ENCODE data around the gene HOOK2. TPM values are rescaled to one million over a fixed set of nuclear protein-coding genes. Genes with fewer than 3 reads are reported as not detected.
A peak's percentile ranks its signal among the peaks of the same experiment; 100 is the strongest.

Gene HOOK2
- total and polyA plus RNA-seq, 2 of the 13 experiments (the other 11 are each of a cell fraction or from before 2014, with no cell fraction given), result 9.2 to 12.9 TPM

DNA sequence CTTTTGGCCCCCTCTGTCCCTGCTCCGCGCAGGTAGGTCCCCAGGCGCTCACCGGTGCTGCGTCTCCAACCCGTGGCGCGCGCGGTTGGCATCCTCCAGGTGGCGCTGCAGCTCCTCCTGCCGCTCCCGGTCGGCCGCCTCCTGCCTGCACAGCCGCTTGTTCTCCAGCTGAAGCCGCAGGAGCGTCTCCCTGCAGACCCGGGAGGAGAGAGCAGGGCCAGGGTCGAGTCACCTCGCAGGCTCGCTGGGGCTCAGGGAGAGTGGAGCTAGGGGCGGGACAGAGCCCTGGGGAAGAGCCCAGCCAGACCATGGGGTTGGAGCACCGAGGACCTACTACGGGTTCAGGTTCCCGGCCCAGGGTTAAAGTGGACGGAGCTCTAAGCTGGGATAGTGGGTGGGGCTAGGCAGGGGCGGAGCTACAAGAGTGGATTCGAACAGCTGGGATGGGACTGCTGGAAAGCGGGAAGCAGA lies 9.3 kb downstream of the HOOK2 start (continued):
- peak; percentile 79; the same call in 1 of the 2 replicates for TF ChIP-seq ZNF691 (CRISPR knock-in tag; IDR thresholded peaks at IDR 0.05; ENCODE audit: borderline replicate concordance, low read depth)
- peak; percentile 77 for TF ChIP-seq SPEN (CRISPR knock-in tag; IDR thresholded peaks at IDR 0.05; ENCODE audit: low read depth)
- TF ChIP-seq MTF2 (CRISPR knock-in tag; IDR thresholded peaks at IDR 0.05; ENCODE audit: borderline replicate concordance), result no peak
- TF ChIP-seq, protein P1, sequence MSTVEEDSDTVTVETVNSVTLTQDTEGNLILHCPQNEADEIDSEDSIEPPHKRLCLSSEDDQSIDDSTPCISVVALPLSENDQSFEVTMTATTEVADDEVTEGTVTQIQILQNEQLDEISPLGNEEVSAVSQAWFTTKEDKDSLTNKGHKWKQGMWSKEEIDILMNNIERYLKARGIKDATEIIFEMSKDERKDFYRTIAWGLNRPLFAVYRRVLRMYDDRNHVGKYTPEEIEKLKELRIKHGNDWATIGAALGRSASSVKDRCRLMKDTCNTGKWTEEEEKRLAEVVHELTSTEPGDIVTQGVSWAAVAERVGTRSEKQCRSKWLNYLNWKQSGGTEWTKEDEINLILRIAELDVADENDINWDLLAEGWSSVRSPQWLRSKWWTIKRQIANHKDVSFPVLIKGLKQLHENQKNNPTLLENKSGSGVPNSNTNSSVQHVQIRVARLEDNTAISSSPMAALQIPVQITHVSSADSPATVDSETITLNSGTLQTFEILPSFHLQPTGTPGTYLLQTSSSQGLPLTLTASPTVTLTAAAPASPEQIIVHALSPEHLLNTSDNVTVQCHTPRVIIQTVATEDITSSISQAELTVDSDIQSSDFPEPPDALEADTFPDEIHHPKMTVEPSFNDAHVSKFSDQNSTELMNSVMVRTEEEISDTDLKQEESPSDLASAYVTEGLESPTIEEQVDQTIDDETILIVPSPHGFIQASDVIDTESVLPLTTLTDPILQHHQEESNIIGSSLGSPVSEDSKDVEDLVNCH (CRISPR knock-in tag; IDR thresholded peaks at IDR 0.05), result no peak
- no peak for TF ChIP-seq SP1 (IDR thresholded peaks at IDR 0.05)
- TF ChIP-seq SP1 (CRISPR knock-in tag; IDR thresholded peaks at IDR 0.05), result peak; percentile 52; the same call in 1 of the 2 replicates
- peak; percentile 54 for TF ChIP-seq POGZ (CRISPR knock-in tag; IDR thresholded peaks at IDR 0.05)
- no peak for TF ChIP-seq NCOA2 (CRISPR knock-in tag; IDR thresholded peaks at IDR 0.05)
- 0 out of 2 replicates have a peak, but pooled peaks have one; percentile 38 for TF ChIP-seq ZNF784 (CRISPR knock-in tag; IDR thresholded peaks at IDR 0.05; ENCODE audit: borderline replicate concordance)
- TF ChIP-seq ZNF562 (CRISPR knock-in tag; IDR thresholded peaks at IDR 0.05; ENCODE audit: borderline replicate concordance), result no peak
- TF ChIP-seq ZNF205 (CRISPR knock-in tag; IDR thresholded peaks at IDR 0.05), result 0 out of 2 replicates have a peak, but pooled peaks have one; percentile 41
- no peak for TF ChIP-seq JUN (CRISPR knock-in tag; IDR thresholded peaks at IDR 0.05)
- TF ChIP-seq, protein P2, sequence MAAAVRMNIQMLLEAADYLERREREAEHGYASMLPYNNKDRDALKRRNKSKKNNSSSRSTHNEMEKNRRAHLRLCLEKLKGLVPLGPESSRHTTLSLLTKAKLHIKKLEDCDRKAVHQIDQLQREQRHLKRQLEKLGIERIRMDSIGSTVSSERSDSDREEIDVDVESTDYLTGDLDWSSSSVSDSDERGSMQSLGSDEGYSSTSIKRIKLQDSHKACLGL (CRISPR knock-in tag; IDR thresholded peaks at IDR 0.05), result peak; percentile 57; the same call in 1 of the 2 replicates
- TF ChIP-seq HOXA7 (CRISPR knock-in tag; IDR thresholded peaks at IDR 0.05), result no peak
- TF ChIP-seq ZNF737 (CRISPR knock-in tag; IDR thresholded peaks at IDR 0.05; ENCODE audit: borderline replicate concordance), result no peak
- no peak for TF ChIP-seq TCF7L2 (IDR thresholded peaks at IDR 0.05; ENCODE audit: low read depth, low read length)
- TF ChIP-seq ZNF788 (CRISPR knock-in tag; IDR thresholded peaks at IDR 0.05; ENCODE audit: borderline replicate concordance), result peak; percentile 89
- TF ChIP-seq, protein P3, sequence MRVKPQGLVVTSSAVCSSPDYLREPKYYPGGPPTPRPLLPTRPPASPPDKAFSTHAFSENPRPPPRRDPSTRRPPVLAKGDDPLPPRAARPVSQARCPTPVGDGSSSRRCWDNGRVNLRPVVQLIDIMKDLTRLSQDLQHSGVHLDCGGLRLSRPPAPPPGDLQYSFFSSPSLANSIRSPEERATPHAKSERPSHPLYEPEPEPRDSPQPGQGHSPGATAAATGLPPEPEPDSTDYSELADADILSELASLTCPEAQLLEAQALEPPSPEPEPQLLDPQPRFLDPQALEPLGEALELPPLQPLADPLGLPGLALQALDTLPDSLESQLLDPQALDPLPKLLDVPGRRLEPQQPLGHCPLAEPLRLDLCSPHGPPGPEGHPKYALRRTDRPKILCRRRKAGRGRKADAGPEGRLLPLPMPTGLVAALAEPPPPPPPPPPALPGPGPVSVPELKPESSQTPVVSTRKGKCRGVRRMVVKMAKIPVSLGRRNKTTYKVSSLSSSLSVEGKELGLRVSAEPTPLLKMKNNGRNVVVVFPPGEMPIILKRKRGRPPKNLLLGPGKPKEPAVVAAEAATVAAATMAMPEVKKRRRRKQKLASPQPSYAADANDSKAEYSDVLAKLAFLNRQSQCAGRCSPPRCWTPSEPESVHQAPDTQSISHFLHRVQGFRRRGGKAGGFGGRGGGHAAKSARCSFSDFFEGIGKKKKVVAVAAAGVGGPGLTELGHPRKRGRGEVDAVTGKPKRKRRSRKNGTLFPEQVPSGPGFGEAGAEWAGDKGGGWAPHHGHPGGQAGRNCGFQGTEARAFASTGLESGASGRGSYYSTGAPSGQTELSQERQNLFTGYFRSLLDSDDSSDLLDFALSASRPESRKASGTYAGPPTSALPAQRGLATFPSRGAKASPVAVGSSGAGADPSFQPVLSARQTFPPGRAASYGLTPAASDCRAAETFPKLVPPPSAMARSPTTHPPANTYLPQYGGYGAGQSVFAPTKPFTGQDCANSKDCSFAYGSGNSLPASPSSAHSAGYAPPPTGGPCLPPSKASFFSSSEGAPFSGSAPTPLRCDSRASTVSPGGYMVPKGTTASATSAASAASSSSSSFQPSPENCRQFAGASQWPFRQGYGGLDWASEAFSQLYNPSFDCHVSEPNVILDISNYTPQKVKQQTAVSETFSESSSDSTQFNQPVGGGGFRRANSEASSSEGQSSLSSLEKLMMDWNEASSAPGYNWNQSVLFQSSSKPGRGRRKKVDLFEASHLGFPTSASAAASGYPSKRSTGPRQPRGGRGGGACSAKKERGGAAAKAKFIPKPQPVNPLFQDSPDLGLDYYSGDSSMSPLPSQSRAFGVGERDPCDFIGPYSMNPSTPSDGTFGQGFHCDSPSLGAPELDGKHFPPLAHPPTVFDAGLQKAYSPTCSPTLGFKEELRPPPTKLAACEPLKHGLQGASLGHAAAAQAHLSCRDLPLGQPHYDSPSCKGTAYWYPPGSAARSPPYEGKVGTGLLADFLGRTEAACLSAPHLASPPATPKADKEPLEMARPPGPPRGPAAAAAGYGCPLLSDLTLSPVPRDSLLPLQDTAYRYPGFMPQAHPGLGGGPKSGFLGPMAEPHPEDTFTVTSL (CRISPR knock-in tag; IDR thresholded peaks at IDR 0.05; ENCODE audit: borderline replicate concordance), result no peak
- TF ChIP-seq FOXK2 (IDR thresholded peaks at IDR 0.05), result no peak
- TF ChIP-seq ZNF34 (CRISPR knock-in tag; IDR thresholded peaks at IDR 0.05; ENCODE audit: borderline replicate concordance), result no peak
- TF ChIP-seq HOXA5 (CRISPR knock-in tag; IDR thresholded peaks at IDR 0.05), result 0 out of 2 replicates have a peak, but pooled peaks have one; percentile 49

Measured in HepG2 (cell line).